Endometrial microvascular endothelial cells (primary cell): ENCODE measurements around the gene TCN1. TPM values are rescaled to one million over a fixed set of nuclear protein-coding genes. Genes with fewer than 3 reads are reported as not detected.
"Not testable (repeated sequence)": the region's sequence is repeated elsewhere in the genome, so short reads cannot be mapped to it uniquely, and the experiment has no call there.

Source experiments
- in situ Hi-C: cut with HindIII; loops from 2 replicates; pipeline ENCODE4 v1.10.0; 2017; ENCODE audit warnings: low sequenced_read_pairs, low pct_unique_long_range_greater_than_20kb; ENCODE audit errors: inconsistent ontology term
- total RNA-seq: library from RNA; depleted of rRNA; stranded (reverse); fragments of >200 nt; gene quantifications from one replicate; pipeline ENCODE4 v1.2.3, GENCODE V29; 2015; ENCODE audit errors: inconsistent ontology term

Gene TCN1
- total RNA-seq, result not detected

GRCh38 chr11:59866397-59866796 lies at the start of gene TCN1:
TCN1 (minus strand) TSS chr11:59866487; CDS start chr11:59866470, 17 bp downstream.
- in situ Hi-C loops, result no loop called here

GRCh38 chr11:59903569-59903968 lies 37.3 kb upstream of the TCN1 start:
- in situ Hi-C loops, result not testable (repeated sequence)

- in situ Hi-C loops, result no loop called here
Measured at GRCh38 chr11:59901306-59901705, 35.0 kb upstream of the TCN1 start.

- in situ Hi-C loops, result no loop called here
Measured at GRCh38 chr11:59900366-59901126, 34.3 kb upstream of the TCN1 start.

- in situ Hi-C loops, result no loop called here
Measured at GRCh38 chr11:59899532-59899931, 33.2 kb upstream of the TCN1 start.

GRCh38 chr11:59898650-59899049 lies 32.4 kb upstream of the TCN1 start:
- in situ Hi-C loops, result no loop called here

- in situ Hi-C loops, result no loop called here
Measured at GRCh38 chr11:59898046-59898445, 31.8 kb upstream of the TCN1 start.

- in situ Hi-C loops, result no loop called here
Measured at GRCh38 chr11:59894616-59895015, 28.3 kb upstream of the TCN1 start.

- in situ Hi-C loops, result no loop called here
Measured at GRCh38 chr11:59891781-59892181, 25.5 kb upstream of the TCN1 start.

- in situ Hi-C loops, result not testable (repeated sequence)
Measured at GRCh38 chr11:59887156-59887555, 20.9 kb upstream of the TCN1 start.

- in situ Hi-C loops, result no loop called here
Measured at GRCh38 chr11:59883597-59883996, 17.3 kb upstream of the TCN1 start.

- in situ Hi-C loops, result no loop called here
Measured at GRCh38 chr11:59879567-59879966, 13.3 kb upstream of the TCN1 start.

- in situ Hi-C loops, result no loop called here
Measured at GRCh38 chr11:59878575-59878974, 12.3 kb upstream of the TCN1 start, which contains the start of gene OOSP3. OOSP3 (plus strand) TSS chr11:59878782; CDS start chr11:59878809, 27 bp downstream.

GRCh38 chr11:59877784-59878183 lies 11.5 kb upstream of the TCN1 start:
- in situ Hi-C loops, result no loop called here

GRCh38 chr11:59877325-59877724 lies 11.0 kb upstream of the TCN1 start:
- in situ Hi-C loops, result no loop called here

- in situ Hi-C loops, result no loop called here
Measured at GRCh38 chr11:59875856-59876519, 9.7 kb upstream of the TCN1 start.

- in situ Hi-C loops, result no loop called here
Measured at GRCh38 chr11:59872076-59872475, 5.8 kb upstream of the TCN1 start.

GRCh38 chr11:59867946-59868345 lies 1.7 kb upstream of the TCN1 start:
- in situ Hi-C loops, result no loop called here

GRCh38 chr11:59866836-59867235 lies 549 bp upstream of the TCN1 start:
- in situ Hi-C loops, result no loop called here

- in situ Hi-C loops, result no loop called here
Measured at GRCh38 chr11:59865031-59865430, 1.3 kb downstream of the TCN1 start.
